HepG2 (cell line): ENCODE results near the gene MARCHF2. TPM values are rescaled to one million over a fixed set of nuclear protein-coding genes. Genes with fewer than 3 reads are reported as not detected.
"Not testable (repeated sequence)": the region's sequence is repeated elsewhere in the genome, so short reads cannot be mapped to it uniquely, and the experiment has no call there.

Experiments
- ATAC-seq: fragments of 200-7000 bp; cut with Tn5 transposase; 3 replicates; pipeline ENCODE4 v1.9.1; 2020; ENCODE audit warnings: mild to moderate bottlenecking, moderate library complexity
- BruUV-seq: library from RNA; stranded (reverse); fragments of 400-500 nt; replicated peaks from 2 replicates; lab custom pipeline; 2021; lab: Mats Ljungman, UMichigan
- CTCF ChIA-PET: fragments of 300-600 bp; formaldehyde crosslinking; extraction: SDS; loops from one replicate; lab custom pipeline; 2021; ENCODE audit warnings: low total read pairs, inconsistent platforms, low intra/inter-chr PET ratio; lab: Yijun Ruan, JAX
- POLR2A ChIA-PET: fragments of 350-600 bp; sonication (Branson Sonifier 250); formaldehyde crosslinking; loops from one replicate; lab custom pipeline; 2020; ENCODE audit warnings: antibody characterized with exemption, inconsistent platforms; lab: Yijun Ruan, JAX
- DNase-seq: peaks from one replicate; pipeline ENCODE4 v3.0.0-alpha.2; 2015; ENCODE audit warnings: low spot score
- FAIRE-seq: peaks from 3 replicates; lab custom pipeline; 2011; peaks lifted over from hg19 to GRCh38; lab: Jason Lieb, UNC
- H2AFZ ChIP-seq: one replicate; pipeline ENCODE4 v1.6.1; 2011; ENCODE audit warnings: low read length, inconsistent platforms
- H3K27ac ChIP-seq: fragments of 300-600 bp; 3 replicates; pipeline ENCODE4 v1.8.0; 2011; ENCODE audit warnings: mixed run types, mild to moderate bottlenecking, mixed read lengths, low read length, inconsistent platforms; ENCODE audit not compliant: insufficient read depth; ENCODE audit errors: extremely low read length
- H3K27me3 ChIP-seq, 2 experiments: fragments of 200-600 bp in 1 of 2; 2 replicates in 1 of 2; 3 replicates in 1 of 2; pipeline versions ENCODE4 v1.6.0 to v1.8.0; 2011; ENCODE audit warnings: low read length in 2 of 2, mild to moderate bottlenecking in 2 of 2, moderate library complexity in 2 of 2, inconsistent platforms in 1 of 2; ENCODE audit not compliant: insufficient read depth in 2 of 2, control insufficient read depth in 1 of 2
- H3K36me3 ChIP-seq, 2 experiments: fragments of 200-600 bp in 1 of 2; replicated peaks in 1 of 2; 2 replicates in 1 of 2; 3 replicates in 1 of 2; pipeline versions ENCODE4 v1.5.1 to v1.8.0; 2011; ENCODE audit warnings: low read length in 2 of 2, inconsistent platforms in 1 of 2; ENCODE audit not compliant: insufficient read depth in 2 of 2, control insufficient read depth in 1 of 2
- H3K4me1 ChIP-seq: 2 replicates; pipeline ENCODE4 v1.5.1; 2012; ENCODE audit warnings: low read length, inconsistent platforms; ENCODE audit not compliant: insufficient read depth
- H3K4me2 ChIP-seq: 2 replicates; pipeline ENCODE4 v1.6.0; 2011; ENCODE audit warnings: low read depth, low read length, inconsistent platforms
- H3K4me3 ChIP-seq, 3 experiments: fragments of 200-600 bp in 1 of 3; sonication (generic), shearing (Covaris generic) in 1 of 3; replicated peaks in 1 of 3; 2 replicates each; pipeline ENCODE4 v1.5.1; 2011 to 2016; ENCODE audit warnings: low read length in 3 of 3, inconsistent platforms in 2 of 3, low read depth in 2 of 3, mild to moderate bottlenecking in 2 of 3, control low read depth in 1 of 3, mixed read lengths in 1 of 3; ENCODE audit not compliant: insufficient read depth in 1 of 3
- H3K79me2 ChIP-seq: one replicate; pipeline ENCODE4 v1.6.1; 2011; ENCODE audit warnings: low read length, inconsistent platforms; ENCODE audit not compliant: insufficient read depth
- H3K9ac ChIP-seq: 2 replicates; pipeline ENCODE4 v1.6.0; 2011; ENCODE audit warnings: mild to moderate bottlenecking, low read depth, low read length, inconsistent platforms; ENCODE audit not compliant: insufficient read depth
- H3K9me3 ChIP-seq: 2 replicates; pipeline ENCODE4 v1.5.1; 2012; ENCODE audit warnings: mild to moderate bottlenecking, low read length
- H4K20me1 ChIP-seq: 2 replicates; pipeline ENCODE4 v1.6.0; 2011; ENCODE audit warnings: inconsistent platforms, mild to moderate bottlenecking, low read length, moderate library complexity; ENCODE audit not compliant: insufficient read depth
- MAFF ChIP-seq: IDR thresholded peaks from 2 replicates; pipeline ENCODE4 v1.6.1; 2011; ENCODE audit warnings: low read depth, low read length, improper control_type of control experiment
- MAFK ChIP-seq, 2 experiments: IDR thresholded peaks in 1 of 2; conservative IDR thresholded peaks in 1 of 2; 2 replicates each; pipeline ENCODE4 v1.6.1; 2011; ENCODE audit warnings: improper control_type of control experiment in 2 of 2, low read length in 2 of 2
- NFYB ChIP-seq: sonication (generic); formaldehyde crosslinking; IDR thresholded peaks from 2 replicates; pipeline ENCODE4 v1.4.0; 2020; ENCODE audit warnings: missing genetic modification reagents
- NFYC ChIP-seq: IDR thresholded peaks from 2 replicates; pipeline ENCODE4 v1.6.1; 2016; ENCODE audit warnings: missing genetic modification reagents, missing compliant biosample characterization
- WGBS: methylation state at CpG from one replicate; pipeline ENCODE4 v1.1.6; 2017; ENCODE audit warnings: low lambda C conversion rate; 5-methylcytosine and 5-hydroxymethylcytosine counted together
- in situ Hi-C: cut with HindIII; loops from 2 replicates; pipeline ENCODE4 v1.10.0; 2017; ENCODE audit warnings: low pct_unique_long_range_greater_than_20kb; ENCODE audit not compliant: extremely low pct_ligation_motif_present
- intact Hi-C: fragments of 100-400 bp; cut with micrococcal nuclease; formaldehyde crosslinking; loops from one replicate; pipeline ENCODE4 v1.10.0; 2022; ENCODE audit not compliant: unreplicated experiment
- polyA plus RNA-seq, 8 experiments: library from polyadenylated mRNA; depleted of rRNA in 3 of 8; stranded (reverse) in 7 of 8; unstranded in 1 of 8; fragments of >200 nt; fragmentation: Illumina TruSeq in 4 of 8; extraction: Trizol in 4 of 8; gene quantifications; 2 replicates each; pipeline versions ENCODE4 v1.2.1 to v1.2.3, GENCODE V29; 2011 to 2016; ENCODE audit warnings: low read depth in 4 of 8, missing spikeins in 1 of 8, mixed read lengths in 1 of 8; ENCODE audit not compliant: insufficient read depth in 1 of 8
- total RNA-seq, 5 experiments: library from RNA; depleted of rRNA; stranded (reverse); fragments of >200 nt; fragmentation: Illumina TruSeq; extraction: Trizol; gene quantifications; 2 replicates each; pipeline ENCODE4 v1.2.3, GENCODE V29; 2016; ENCODE audit warnings: low read depth in 1 of 5

The MARCHF2 gene
- total and polyA plus RNA-seq, 2 of the 13 experiments (the other 11 are each of a cell fraction or from before 2014, with no cell fraction given) = 12.7 to 13.0 TPM

GRCh38 chr19:8379156-8379891 is 33.8 kb upstream of the MARCHF2 start:
- ATAC-seq, FAIRE-seq, H3K4me2 ChIP-seq, BruUV-seq, H3K9ac ChIP-seq, H3K4me3 ChIP-seq, H3K27ac ChIP-seq, H4K20me1 ChIP-seq, H3K79me2 ChIP-seq, DNase-seq, H2AFZ ChIP-seq, intact Hi-C loops, H3K9me3 ChIP-seq, CTCF ChIA-PET, H3K27me3 ChIP-seq, in situ Hi-C loops, H3K36me3 ChIP-seq: not testable (repeated sequence)
- TF ChIP-seq MAFK (conservative IDR thresholded peaks at IDR 0.05 in 1 of 2, IDR thresholded peaks at IDR 0.05 in 1 of 2; ENCODE audit: low read length in 2 of 2) = peak in 1 of 2 experiments; percentile 52; a peak in 3 of 4 replicates
- peak; percentile 61 for TF ChIP-seq NFYB (CRISPR knock-in tag)
- TF ChIP-seq NFYC (CRISPR knock-in tag) = 0 out of 2 replicates have a peak, but pooled peaks have one; percentile 36
- TF ChIP-seq MAFF = peak; percentile 26; the same call in 1 of the 2 replicates
- peaks cover 54% of the 10 kb centered on the region for H3K4me1 ChIP-seq
- POLR2A ChIA-PET = interaction anchor here (1.4 to 4.6 kb wide), 2 partner anchors 8 to 11 kb away, joined by 3 to 41 read pairs; partner anchors contain the start of gene RAB11B
- WGBS = 95% methylated on average over 13 of the region's 13 CpGs

DNA sequence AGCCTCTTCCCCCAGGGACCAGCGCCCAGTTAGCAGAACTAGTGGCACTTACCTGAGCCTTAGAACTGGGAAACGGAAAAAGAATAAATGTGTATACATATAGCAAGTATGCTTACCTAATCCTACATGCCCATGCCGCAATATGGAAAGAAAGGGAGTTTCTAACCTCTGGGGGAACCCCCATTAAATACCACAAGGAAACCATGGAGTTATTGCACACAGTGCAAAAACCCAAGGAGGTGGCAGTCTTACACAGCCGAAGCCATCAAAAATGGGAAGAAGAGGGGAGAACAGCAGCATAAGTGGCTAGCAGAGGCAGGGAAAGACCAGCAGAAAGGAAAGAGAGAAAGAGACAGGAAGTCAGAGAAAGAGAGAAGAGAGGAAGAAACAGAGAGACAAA is 28.5 kb upstream of the MARCHF2 start:
- FAIRE-seq, H2AFZ ChIP-seq: not testable (repeated sequence)

DNA sequence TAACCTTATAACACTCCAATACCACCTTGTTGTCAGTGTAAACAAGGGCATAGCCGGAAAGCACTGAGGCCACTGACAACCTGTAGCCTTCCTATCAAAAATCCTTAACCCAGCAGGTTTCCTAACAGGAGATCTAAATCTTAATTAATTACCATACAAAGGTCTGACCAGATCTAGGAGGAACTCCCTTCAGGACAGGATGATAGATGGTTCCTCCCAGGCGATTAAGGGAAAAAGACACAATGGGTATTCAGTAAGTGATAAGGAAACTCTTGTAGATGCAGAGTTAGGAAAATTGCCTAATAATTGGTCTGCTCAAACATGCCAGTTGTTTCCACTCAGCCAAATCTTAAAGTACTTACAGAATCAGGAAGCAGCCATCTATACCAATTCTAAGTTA is 28.0 kb upstream of the MARCHF2 start:
- H3K9me3 ChIP-seq, CTCF ChIA-PET, H3K27ac ChIP-seq, H3K27me3 ChIP-seq, BruUV-seq, H3K4me3 ChIP-seq, H3K36me3 ChIP-seq, H2AFZ ChIP-seq, ATAC-seq, POLR2A ChIA-PET, FAIRE-seq, H3K4me2 ChIP-seq, H3K9ac ChIP-seq, H4K20me1 ChIP-seq, in situ Hi-C loops, H3K79me2 ChIP-seq, intact Hi-C loops, DNase-seq: not testable (repeated sequence)
- peaks cover 67% of the 10 kb centered on the region for H3K4me1 ChIP-seq
- WGBS = 80% methylated on average over 2 of the region's 2 CpGs

More for the DNA sequence above, 28.5 kb upstream of the MARCHF2 start:
- POLR2A ChIA-PET, H3K4me3 ChIP-seq, H4K20me1 ChIP-seq, H3K79me2 ChIP-seq, in situ Hi-C loops, H3K9me3 ChIP-seq, intact Hi-C loops, CTCF ChIA-PET, H3K27me3 ChIP-seq, H3K4me2 ChIP-seq, ATAC-seq, H3K27ac ChIP-seq, BruUV-seq, DNase-seq, H3K9ac ChIP-seq, H3K36me3 ChIP-seq: not testable (repeated sequence)
- peaks cover 65% of the 10 kb centered on the region for H3K4me1 ChIP-seq
- 98% methylated on average over 4 of the region's 4 CpGs for WGBS

GRCh38 chr19:8385566-8385965 is 27.5 kb upstream of the MARCHF2 start:
- POLR2A ChIA-PET = interaction anchor here (1.0 to 1.1 kb wide), 2 partner anchors 9 to 128 kb away, joined by 3 to 9 read pairs; partner anchors contain the start of gene ZNF414
- BruUV-seq, in situ Hi-C loops: not testable (repeated sequence)

More at GRCh38 chr19:8385566-8385965, 27.5 kb upstream of the MARCHF2 start:
- H3K9ac ChIP-seq, H3K36me3 ChIP-seq, H3K79me2 ChIP-seq, FAIRE-seq, H3K27me3 ChIP-seq, H3K4me3 ChIP-seq, CTCF ChIA-PET, ATAC-seq, H2AFZ ChIP-seq, H4K20me1 ChIP-seq, H3K9me3 ChIP-seq, intact Hi-C loops, DNase-seq, H3K4me2 ChIP-seq: not testable (repeated sequence)
- Histone ChIP-seq H3K4me1 (peaks cover 67% of the 10 kb centered on the region), H3K27ac (peak overlapping the region; percentile 35)
- WGBS = 88% methylated on average over 3 of the region's 3 CpGs
